PC-9 (cell line): ENCODE measurements around the gene ETHE1.

Source experiments
- CTCF ChIP-seq: fragments of 200-600 bp; sonication (generic); conservative IDR thresholded peaks from 2 replicates; pipeline ENCODE4 v1.6.1; 2017; ENCODE audit warnings: mixed run types, antibody characterized with exemption, mild to moderate bottlenecking, moderate library complexity
- EZH2 ChIP-seq: fragments of 200-600 bp; sonication (generic); IDR thresholded peaks from 2 replicates; pipeline ENCODE4 v1.8.0; 2017; ENCODE audit warnings: antibody characterized with exemption, low read depth

GRCh38 chr19:43479961-43480561 is 46.9 kb downstream of the ETHE1 start:
- TF ChIP-seq EZH2: no peak
- no peak for TF ChIP-seq CTCF
